GM19395 (cell line): Measurements from ENCODE around the gene TLE2.
"Not testable (repeated sequence)": the region's sequence is repeated elsewhere in the genome, so short reads cannot be mapped to it uniquely, and the experiment has no call there.

Source experiments
- ATAC-seq: cut with Tn5 transposase; IDR thresholded peaks from one replicate; pipeline ENCODE4 v1.9.1; 2021; ENCODE audit warnings: mild to moderate bottlenecking, moderate library complexity; ENCODE audit not compliant: unreplicated experiment

The TLE2 gene

GRCh38 chr19:3015126-3016057 lies 13.7 kb downstream of the TLE2 start:
- ATAC-seq, result no peak

- ATAC-seq, result no peak
Measured at GRCh38 chr19:3014135-3014534, 14.9 kb downstream of the TLE2 start.

GRCh38 chr19:3013263-3013725 lies 15.8 kb downstream of the TLE2 start:
- no peak for ATAC-seq

GRCh38 chr19:3012621-3013262 lies 16.3 kb downstream of the TLE2 start:
- ATAC-seq, result no peak

GRCh38 chr19:3012059-3012458 lies 17.0 kb downstream of the TLE2 start:
- ATAC-seq, result not testable (repeated sequence)

GRCh38 chr19:3010871-3011270 lies 18.2 kb downstream of the TLE2 start:
- no peak for ATAC-seq

GRCh38 chr19:3008994-3009393 lies 20.1 kb downstream of the TLE2 start:
- no peak for ATAC-seq

- ATAC-seq, result no peak
Measured at GRCh38 chr19:3007975-3008374, 21.1 kb downstream of the TLE2 start.

GRCh38 chr19:3006075-3006767 lies 22.9 kb downstream of the TLE2 start:
- no peak for ATAC-seq

GRCh38 chr19:3005345-3005744 lies 23.7 kb downstream of the TLE2 start:
- no peak for ATAC-seq

GRCh38 chr19:3004522-3004921 lies 24.6 kb downstream of the TLE2 start:
- no peak for ATAC-seq

GRCh38 chr19:3003046-3003445 lies 26.0 kb downstream of the TLE2 start:
- no peak for ATAC-seq

- ATAC-seq, result no peak
Measured at GRCh38 chr19:3001235-3001800, 27.8 kb downstream of the TLE2 start.

GRCh38 chr19:2998642-2999041 lies 30.4 kb downstream of the TLE2 start:
- ATAC-seq, result no peak

- no peak for ATAC-seq
Measured at GRCh38 chr19:2997720-2998119, 31.4 kb downstream of the TLE2 start.

- no peak for ATAC-seq
Measured at GRCh38 chr19:2994588-2995131, 34.4 kb downstream of the TLE2 start.

GRCh38 chr19:2993579-2993978 lies 35.5 kb downstream of the TLE2 start:
- no peak for ATAC-seq

- ATAC-seq, result no peak
Measured at GRCh38 chr19:2992958-2993357, 36.1 kb downstream of the TLE2 start.

GRCh38 chr19:2992333-2992732 lies 36.7 kb downstream of the TLE2 start:
- not testable (repeated sequence) for ATAC-seq

- ATAC-seq, result no peak
Measured at GRCh38 chr19:2989236-2989946, 39.7 kb downstream of the TLE2 start.
